Naive B cell (primary cell): ENCODE results near the gene ACY1. TPM values are rescaled to one million over a fixed set of nuclear protein-coding genes. Genes with fewer than 3 reads are reported as not detected.

Source experiments
- ATAC-seq, 2 donors: fragments of 150-1000 bp; cut with Tn5 transposase; 2 replicates each; pipeline ENCODE4 v1.10.0; 2021; ENCODE audit warnings: low read depth in 2 of 2, mild to moderate bottlenecking in 2 of 2, moderate library complexity in 2 of 2
- DNase-seq: peaks from one replicate; pipeline ENCODE4 v3.0.0; 2022
- H3K27ac Mint-ChIP-seq, 6 donors: one replicate each; pipeline ENCODE4 v1.8.0; 2020 to 2022; ENCODE audit warnings: mild to moderate bottlenecking in 6 of 6, mixed read lengths in 6 of 6, moderate library complexity in 5 of 6, inconsistent platforms in 2 of 6
- H3K27me3 Mint-ChIP-seq, 3 donors: one replicate each; pipeline ENCODE4 v1.8.0; 2021 to 2022; ENCODE audit warnings: mixed read lengths in 3 of 3, mild to moderate bottlenecking in 1 of 3
- H3K36me3 Mint-ChIP-seq, 2 donors: one replicate each; pipeline ENCODE4 v1.8.0; 2020 to 2022; ENCODE audit warnings: mixed read lengths in 2 of 2, inconsistent platforms in 1 of 2, mild to moderate bottlenecking in 1 of 2
- H3K4me1 Mint-ChIP-seq, 3 donors: one replicate each; pipeline ENCODE4 v1.8.0; 2020 to 2022; ENCODE audit warnings: mixed read lengths in 3 of 3, inconsistent platforms in 1 of 3, mild to moderate bottlenecking in 1 of 3, moderate library complexity in 1 of 3
- H3K4me3 Mint-ChIP-seq, 8 donors: one replicate each; pipeline ENCODE4 v1.8.0; 2020 to 2022; ENCODE audit warnings: mild to moderate bottlenecking in 8 of 8, mixed read lengths in 8 of 8, moderate library complexity in 8 of 8, inconsistent platforms in 2 of 8
- H3K9me3 Mint-ChIP-seq, 7 donors: one replicate each; pipeline ENCODE4 v1.8.0; 2020 to 2022; ENCODE audit warnings: mixed read lengths in 7 of 7, mild to moderate bottlenecking in 5 of 7, inconsistent platforms in 2 of 7, moderate library complexity in 1 of 7
- polyA plus RNA-seq, 6 donors: library from polyadenylated mRNA; unstranded; fragments of 300-500 nt; fragmentation: Illumina TruSeq; gene quantifications; one replicate each; pipeline ENCODE4 v1.2.3, GENCODE V29; 2021; ENCODE audit warnings: low read depth in 6 of 6

Gene ACY1
- polyA plus RNA-seq, 6 donors from 2014 or later, result 15.2 to 23.1 (median 18.4) TPM

DNA sequence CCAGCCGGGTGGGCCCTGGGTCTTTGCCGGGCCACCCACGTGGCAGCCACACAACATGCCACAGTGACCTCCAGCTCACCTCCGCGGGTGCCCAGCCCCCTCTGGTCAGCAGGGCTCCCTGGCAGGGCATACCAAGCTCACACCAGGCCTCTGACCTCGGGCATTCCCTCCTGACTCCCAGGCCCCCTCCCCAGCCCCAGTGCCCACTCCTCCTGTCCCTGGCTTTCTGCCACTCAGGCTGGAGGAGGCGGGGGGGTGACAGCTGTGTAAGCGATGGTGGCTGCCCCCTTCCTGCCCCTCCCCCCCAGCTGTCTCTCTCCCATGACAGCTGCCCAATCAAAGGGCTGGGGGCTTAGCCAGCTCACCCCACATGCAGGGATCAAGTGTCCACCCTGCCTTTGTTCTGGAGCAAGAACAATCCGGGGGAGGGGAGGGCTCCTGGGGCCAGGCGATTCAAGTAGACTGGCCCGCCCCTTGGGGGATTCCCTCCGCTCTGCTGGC lies 19.3 kb upstream of the ACY1 start:
- no peak overlapping the region for H3K4me3 Mint-ChIP-seq
- H3K9me3 Mint-ChIP-seq, result no peaks in the 10 kb centered on the region
- H3K27ac Mint-ChIP-seq, result no peak overlapping the region
- ATAC-seq (no peak), DNase-seq (no peak)
- peaks cover 0 to 15% (median 10%) of the 10 kb centered on the region in 3 donors for H3K27me3 Mint-ChIP-seq
- H3K36me3 Mint-ChIP-seq, result no peaks in the 10 kb centered on the region
- peaks cover 14 to 19% (median 15%) of the 10 kb centered on the region in 3 donors for H3K4me1 Mint-ChIP-seq

- Mint-ChIP-seq H3K36me3 (no peaks in the 10 kb centered on the region), H3K27ac (peak overlapping the region in 1 of 6 donors; percentile 22), H3K9me3 (no peaks in the 10 kb centered on the region), H3K4me1 (peaks cover 16 to 19% (median 18%) of the 10 kb centered on the region in 3 donors), H3K27me3 (peaks cover 0 to 15% (median 10%) of the 10 kb centered on the region in 3 donors), H3K4me3 (peak overlapping the region in 2 of 8 donors; percentile 35 to 76)
- DNase-seq, result no peak
- no peak for ATAC-seq
Measured at GRCh38 chr3:51964521-51964920, 18.8 kb upstream of the ACY1 start.

DNA sequence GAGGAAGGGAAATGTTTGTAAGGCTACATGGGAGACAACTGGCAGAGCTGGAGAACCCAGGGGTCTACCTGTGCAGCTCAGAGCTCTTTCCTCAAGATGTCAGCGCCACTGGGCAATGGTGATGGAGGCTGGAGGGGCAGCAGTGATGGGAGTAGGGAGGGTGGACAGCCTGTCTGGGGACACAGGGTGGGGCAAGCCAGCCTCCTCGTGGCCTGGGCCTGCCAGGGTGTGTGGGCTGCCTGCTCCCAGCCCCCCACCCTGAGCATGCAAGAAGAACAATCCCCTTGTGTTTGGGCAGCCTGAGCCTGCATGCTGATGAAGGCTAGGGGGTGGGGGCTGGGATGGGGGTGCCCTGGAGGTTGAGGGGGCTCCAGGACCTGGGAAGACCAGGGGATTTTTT lies 17.3 kb upstream of the ACY1 start:
- H3K27ac Mint-ChIP-seq, result peak overlapping the region in 2 of 6 donors; percentile 67 to 79
- H3K27me3 Mint-ChIP-seq, result peaks cover 0 to 15% (median 9%) of the 10 kb centered on the region in 3 donors
- DNase-seq (no peak), ATAC-seq (no peak)
- no peaks in the 10 kb centered on the region for H3K9me3 Mint-ChIP-seq
- no peaks in the 10 kb centered on the region for H3K36me3 Mint-ChIP-seq
- H3K4me1 Mint-ChIP-seq, result peaks cover 16 to 28% (median 18%) of the 10 kb centered on the region in 3 donors
- peak overlapping the region; percentile 29 to 90 (median 72) for H3K4me3 Mint-ChIP-seq

- H3K36me3 Mint-ChIP-seq, result no peaks in the 10 kb centered on the region
- H3K4me1 Mint-ChIP-seq, result peaks cover 16 to 32% (median 18%) of the 10 kb centered on the region in 3 donors
- DNase-seq (no peak), ATAC-seq (no peak)
- H3K27ac Mint-ChIP-seq, result peak overlapping the region in 1 of 6 donors; percentile 79
- H3K27me3 Mint-ChIP-seq, result peaks cover 0 to 15% (median 4%) of the 10 kb centered on the region in 3 donors
- no peaks in the 10 kb centered on the region for H3K9me3 Mint-ChIP-seq
- peak overlapping the region; percentile 65 to 90 (median 88) for H3K4me3 Mint-ChIP-seq
Measured at GRCh38 chr3:51966486-51966885, 16.8 kb upstream of the ACY1 start.

DNA sequence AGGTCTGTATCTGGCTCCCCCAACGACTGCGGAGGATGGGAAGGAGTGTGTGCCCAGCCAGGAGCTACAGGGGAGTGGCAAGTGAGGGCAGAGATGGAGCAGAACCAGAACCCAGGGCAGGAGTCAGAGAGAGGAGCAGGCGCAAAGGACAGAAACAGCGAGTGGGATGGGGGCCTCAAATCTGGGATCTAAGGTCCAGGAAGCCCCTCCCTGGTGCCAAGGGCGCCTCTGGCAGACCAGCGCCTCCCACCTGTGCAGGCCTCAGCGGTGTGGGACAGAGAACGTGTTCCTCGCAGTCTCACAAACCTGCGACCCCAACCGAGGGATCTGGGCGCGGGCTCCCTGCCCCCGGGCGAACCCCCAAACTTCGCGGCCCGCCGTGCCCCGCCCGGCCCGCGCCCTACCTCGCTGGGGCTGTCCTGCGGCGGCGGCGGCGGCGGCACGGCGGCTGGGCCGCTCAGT lies 16.4 kb upstream of the ACY1 start:
- peak; percentile 74 to 75 for ATAC-seq
- Mint-ChIP-seq H3K4me1 (peaks cover 16 to 32% (median 18%) of the 10 kb centered on the region in 3 donors), H3K4me3 (peak overlapping the region; percentile 65 to 90 (median 88)), H3K27me3 (peaks cover 0 to 15% (median 0%) of the 10 kb centered on the region in 3 donors), H3K9me3 (no peaks in the 10 kb centered on the region), H3K36me3 (no peaks in the 10 kb centered on the region), H3K27ac (peak overlapping the region in 1 of 6 donors; percentile 79)
- peak; percentile 27 for DNase-seq

- H3K9me3 Mint-ChIP-seq, result no peaks in the 10 kb centered on the region
- peak within 1 kb of the TSS in 1 of 6 donors; percentile 85 for H3K27ac Mint-ChIP-seq
Measured at GRCh38 chr3:51967384-51968169, 15.8 kb upstream of the ACY1 start, which contains the start of gene PCBP4. Gene PCBP4 (minus strand): TSS chr3:51967454. CDS start chr3:51961240, 6,214 bp downstream.

DNA sequence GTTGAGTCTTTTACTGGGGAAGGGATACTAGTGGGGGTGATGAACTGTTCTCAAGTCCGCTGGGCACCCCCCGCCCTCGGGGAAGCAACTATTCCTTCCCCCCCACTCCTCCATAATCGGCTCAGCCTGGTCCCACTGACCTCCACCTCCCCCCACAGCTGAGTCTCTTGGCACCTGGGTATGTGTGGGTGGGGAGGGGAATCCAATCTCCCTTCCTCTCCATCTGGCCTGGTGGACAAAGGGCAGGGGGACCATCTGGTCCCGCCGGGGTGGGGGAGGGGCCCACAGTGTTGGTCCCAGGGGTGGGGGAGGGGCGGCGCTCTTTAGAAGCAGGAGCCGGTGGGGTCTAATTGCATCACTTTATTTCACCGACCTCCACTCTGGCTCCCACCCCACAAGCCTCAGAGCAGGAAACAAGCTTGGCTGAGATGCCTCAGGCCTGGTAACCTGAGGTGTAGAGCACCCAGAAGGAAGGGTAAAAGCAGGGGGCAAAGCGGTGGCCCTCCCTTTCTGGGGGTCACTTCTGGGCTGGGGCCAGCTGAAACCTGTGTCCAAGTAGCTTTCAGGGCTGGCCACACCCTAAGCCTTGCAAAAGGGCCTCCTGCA lies 15.1 kb upstream of the ACY1 start:
- no peak for ATAC-seq

More at GRCh38 chr3:51967384-51968169, 15.8 kb upstream of the ACY1 start, which contains the start of gene PCBP4:
- ATAC-seq, result peak; percentile 67 to 76
- H3K36me3 Mint-ChIP-seq, result no peaks in the 10 kb centered on the region
- H3K4me3 Mint-ChIP-seq, result peak within 1 kb of the TSS; percentile 78 to 95 (median 90)
- peak; percentile 22 for DNase-seq
- peaks cover 18 to 32% (median 19%) of the 10 kb centered on the region in 3 donors for H3K4me1 Mint-ChIP-seq
- H3K27me3 Mint-ChIP-seq, result peaks cover 0 to 15% (median 0%) of the 10 kb centered on the region in 3 donors

DNA sequence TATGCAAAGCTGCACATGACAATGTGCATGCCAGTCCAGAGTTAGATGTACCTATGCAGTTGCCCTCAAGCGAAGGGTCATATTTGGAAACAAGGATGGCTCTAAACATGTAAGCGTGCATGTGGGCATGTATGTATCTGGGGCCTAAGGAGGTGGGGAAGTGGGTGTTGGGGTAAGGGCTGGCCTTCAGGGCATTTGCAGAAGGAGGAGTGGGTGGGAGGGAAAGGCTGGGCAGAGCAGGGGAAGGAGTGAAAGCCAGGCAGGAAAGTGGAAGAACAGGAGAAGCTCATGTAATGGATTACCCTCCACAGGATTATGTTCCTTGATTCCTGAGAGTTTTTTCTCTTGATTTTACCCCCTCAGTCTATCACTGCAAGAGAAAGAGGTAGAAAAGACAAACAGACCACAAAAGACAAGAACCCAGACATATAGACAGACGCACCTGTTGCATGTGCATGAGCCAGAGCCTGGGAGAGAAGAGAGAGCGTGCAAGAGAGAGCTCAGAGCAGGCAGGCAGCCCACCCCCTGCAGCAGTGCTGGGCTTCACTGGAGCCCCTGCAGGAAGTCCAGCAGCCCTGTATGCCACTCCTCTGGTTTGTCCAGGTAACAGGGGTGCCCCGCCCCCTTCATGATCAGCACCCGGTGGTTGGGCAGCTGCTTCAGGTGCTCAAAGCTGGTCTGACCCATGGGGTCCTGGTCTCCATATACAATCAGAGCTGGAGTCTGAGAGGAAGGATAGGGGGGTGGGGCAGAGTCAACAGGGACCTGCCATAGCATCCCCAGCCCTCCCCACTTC lies 14.3 kb upstream of the ACY1 start:
- no peak for DNase-seq
- no peak for ATAC-seq
- peaks cover 18 to 39% (median 30%) of the 10 kb centered on the region in 3 donors for H3K4me1 Mint-ChIP-seq
- peaks cover 0 to 15% (median 0%) of the 10 kb centered on the region in 3 donors for H3K27me3 Mint-ChIP-seq
- H3K4me3 Mint-ChIP-seq, result peak overlapping the region in 6 of 8 donors; percentile 32 to 93 (median 63)
- H3K36me3 Mint-ChIP-seq, result no peaks in the 10 kb centered on the region
- peak overlapping the region in 3 of 6 donors; percentile 13 to 70 (median 20) for H3K27ac Mint-ChIP-seq
- H3K9me3 Mint-ChIP-seq, result no peaks in the 10 kb centered on the region

More for the DNA sequence above, 15.1 kb upstream of the ACY1 start:
- no peaks in the 10 kb centered on the region for H3K9me3 Mint-ChIP-seq
- no peaks in the 10 kb centered on the region for H3K36me3 Mint-ChIP-seq
- H3K27ac Mint-ChIP-seq, result peak overlapping the region in 1 of 6 donors; percentile 85
- H3K4me3 Mint-ChIP-seq, result peak overlapping the region; percentile 70 to 95 (median 90)
- peaks cover 0 to 15% (median 0%) of the 10 kb centered on the region in 3 donors for H3K27me3 Mint-ChIP-seq
- DNase-seq, result no peak
- H3K4me1 Mint-ChIP-seq, result peaks cover 18 to 32% (median 22%) of the 10 kb centered on the region in 3 donors

GRCh38 chr3:51969841-51970240 lies 13.5 kb upstream of the ACY1 start:
- no peak for DNase-seq
- H3K9me3 Mint-ChIP-seq, result no peaks in the 10 kb centered on the region
- no peak overlapping the region for H3K27ac Mint-ChIP-seq
- H3K4me3 Mint-ChIP-seq, result peak overlapping the region in 1 of 8 donors; percentile 70
- no peak for ATAC-seq
- H3K27me3 Mint-ChIP-seq, result peaks cover 0 to 10% (median 0%) of the 10 kb centered on the region in 3 donors
- peaks cover 18 to 43% (median 37%) of the 10 kb centered on the region in 3 donors for H3K4me1 Mint-ChIP-seq
- H3K36me3 Mint-ChIP-seq, result no peaks in the 10 kb centered on the region

DNA sequence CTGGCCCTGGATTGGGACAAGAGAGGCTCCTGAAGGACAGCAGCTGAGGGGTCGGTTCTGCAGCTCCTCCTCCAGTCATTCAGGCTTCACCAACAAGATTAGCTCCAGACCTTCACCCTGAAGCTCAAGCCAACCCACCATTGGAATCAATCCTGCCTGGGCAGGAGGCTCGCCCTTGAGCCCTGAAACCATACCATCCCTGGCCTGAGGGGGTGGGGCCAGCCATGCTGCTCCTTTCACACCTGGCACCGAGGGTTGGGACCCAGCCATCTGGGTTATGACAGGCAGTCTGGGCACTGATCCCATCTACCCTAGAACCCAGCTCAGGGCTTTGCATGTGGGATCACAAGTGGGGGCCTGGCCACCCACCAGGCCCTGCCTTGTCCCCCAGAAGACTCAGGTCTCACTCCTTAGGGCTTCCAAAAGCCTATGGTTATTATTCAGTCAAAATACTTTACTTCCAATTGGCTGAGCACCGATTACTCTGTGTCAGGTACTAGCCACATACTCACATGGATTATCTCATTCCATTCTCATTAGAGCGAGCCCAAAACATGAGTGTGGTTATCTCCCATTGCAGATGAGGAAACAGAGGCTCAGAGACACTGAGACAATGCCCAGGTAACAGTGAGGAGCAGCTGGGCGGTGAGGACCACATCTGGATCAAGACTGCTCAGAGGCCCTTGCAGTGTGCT lies 12.6 kb upstream of the ACY1 start:
- H3K27ac Mint-ChIP-seq, result peak overlapping the region in 1 of 6 donors; percentile 44

DNA sequence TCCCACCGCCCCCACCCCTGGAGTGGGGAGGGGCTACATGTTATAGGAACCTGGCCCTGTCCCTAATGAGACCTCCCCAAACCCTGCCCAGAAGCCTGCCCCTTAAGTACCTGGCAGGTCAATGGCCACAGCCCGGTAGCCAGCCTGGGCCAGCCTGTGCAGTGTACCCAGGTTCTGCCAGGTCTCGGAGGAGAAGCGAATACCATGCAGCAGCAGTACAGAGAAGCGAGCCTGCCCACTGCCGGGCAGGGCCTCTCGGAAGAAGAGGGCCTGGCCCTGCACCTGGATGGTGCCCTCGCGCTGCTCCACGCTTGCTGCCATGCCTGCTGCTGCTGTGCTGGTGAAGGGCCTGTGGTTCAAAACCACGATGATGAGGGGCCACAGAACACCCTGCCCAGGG lies 12.0 kb upstream of the ACY1 start:
- peak overlapping the region in 4 of 8 donors; percentile 19 to 83 (median 60) for H3K4me3 Mint-ChIP-seq
- peaks cover 16 to 50% (median 38%) of the 10 kb centered on the region in 3 donors for H3K4me1 Mint-ChIP-seq
- ATAC-seq, result no peak
- no peak for DNase-seq
- no peaks in the 10 kb centered on the region for H3K9me3 Mint-ChIP-seq
- H3K36me3 Mint-ChIP-seq, result no peaks in the 10 kb centered on the region
- H3K27ac Mint-ChIP-seq, result no peak overlapping the region
- no peaks in the 10 kb centered on the region for H3K27me3 Mint-ChIP-seq

More for the DNA sequence above, 12.6 kb upstream of the ACY1 start:
- Mint-ChIP-seq H3K36me3 (no peaks in the 10 kb centered on the region), H3K4me1 (peaks cover 20 to 51% (median 39%) of the 10 kb centered on the region in 3 donors), H3K9me3 (no peaks in the 10 kb centered on the region), H3K27me3 (peaks cover 0 to under 1% (median 0%) of the 10 kb centered on the region in 3 donors), H3K4me3 (peak overlapping the region in 4 of 8 donors; percentile 29 to 83 (median 60))
- DNase-seq, result no peak
- no peak for ATAC-seq
